Bronchial epithelial cell (primary cell): ENCODE data around the gene ARF5. TPM values are rescaled to one million over a fixed set of nuclear protein-coding genes. Genes with fewer than 3 reads are reported as not detected.
A peak's percentile ranks its signal among the peaks of the same experiment; 100 is the strongest.

Experiments used
- DNase-seq: peaks from one replicate; pipeline ENCODE4 v3.0.0-alpha.2; 2010; ENCODE audit warnings: low read depth
- FAIRE-seq: peaks from 2 replicates; lab custom pipeline; 2011; peaks lifted over from hg19 to GRCh38; lab: Jason Lieb, UNC
- H3K27me3 ChIP-seq: 2 replicates; pipeline ENCODE4 v1.5.1; 2011; ENCODE audit warnings: low read length; ENCODE audit not compliant: control insufficient read depth, insufficient read depth
- H3K36me3 ChIP-seq: 2 replicates; pipeline ENCODE4 v1.5.1; 2011; ENCODE audit warnings: low read length; ENCODE audit not compliant: control insufficient read depth, insufficient read depth
- H3K4me3 ChIP-seq: 2 replicates; pipeline ENCODE4 v1.5.1; 2011; ENCODE audit warnings: mild to moderate bottlenecking, low read depth, low read length, control low read depth
- total RNA-seq: library from RNA; depleted of rRNA; stranded (reverse); fragments of >200 nt; gene quantifications from 2 replicates; pipeline ENCODE4 v1.2.1, GENCODE V29; 2014
- TF ChIP-seq, protein P1 (sequence below): IDR thresholded peaks from 2 replicates; pipeline ENCODE4 v1.5.1; 2011; ENCODE audit warnings: mild to moderate bottlenecking, moderate library complexity, low read length, control low read depth, inconsistent platforms; ENCODE audit not compliant: insufficient read depth, severe bottlenecking

ARF5 gene
- total RNA-seq, 1 donor from 2014 or later, result 207 TPM

DNA sequence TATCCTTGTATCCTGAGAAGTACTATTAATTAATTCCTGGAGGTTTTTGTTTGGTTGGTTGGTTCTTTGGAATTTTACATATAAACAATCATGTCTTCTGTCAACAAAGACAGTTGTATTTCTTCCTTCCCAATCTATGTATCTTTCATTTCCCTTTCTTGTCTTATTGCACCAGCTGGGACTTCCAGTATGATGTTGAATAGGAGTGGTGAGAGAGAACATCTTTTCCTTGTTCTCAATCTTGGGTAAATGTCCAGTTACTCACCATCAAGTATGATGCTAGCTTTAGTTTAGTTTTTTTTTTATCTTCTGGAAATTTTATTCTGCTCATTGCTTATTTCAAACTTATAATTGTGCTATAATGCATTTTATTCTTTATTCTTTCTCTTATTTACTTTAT is 37.1 kb downstream of the ARF5 start:
- H3K27me3 ChIP-seq, result peaks cover 4% of the 10 kb centered on the region
- H3K4me3 ChIP-seq, result no peak overlapping the region
- no peak for DNase-seq
- FAIRE-seq, result no peak
- no peaks in the 10 kb centered on the region for H3K36me3 ChIP-seq
- TF ChIP-seq, protein P1, sequence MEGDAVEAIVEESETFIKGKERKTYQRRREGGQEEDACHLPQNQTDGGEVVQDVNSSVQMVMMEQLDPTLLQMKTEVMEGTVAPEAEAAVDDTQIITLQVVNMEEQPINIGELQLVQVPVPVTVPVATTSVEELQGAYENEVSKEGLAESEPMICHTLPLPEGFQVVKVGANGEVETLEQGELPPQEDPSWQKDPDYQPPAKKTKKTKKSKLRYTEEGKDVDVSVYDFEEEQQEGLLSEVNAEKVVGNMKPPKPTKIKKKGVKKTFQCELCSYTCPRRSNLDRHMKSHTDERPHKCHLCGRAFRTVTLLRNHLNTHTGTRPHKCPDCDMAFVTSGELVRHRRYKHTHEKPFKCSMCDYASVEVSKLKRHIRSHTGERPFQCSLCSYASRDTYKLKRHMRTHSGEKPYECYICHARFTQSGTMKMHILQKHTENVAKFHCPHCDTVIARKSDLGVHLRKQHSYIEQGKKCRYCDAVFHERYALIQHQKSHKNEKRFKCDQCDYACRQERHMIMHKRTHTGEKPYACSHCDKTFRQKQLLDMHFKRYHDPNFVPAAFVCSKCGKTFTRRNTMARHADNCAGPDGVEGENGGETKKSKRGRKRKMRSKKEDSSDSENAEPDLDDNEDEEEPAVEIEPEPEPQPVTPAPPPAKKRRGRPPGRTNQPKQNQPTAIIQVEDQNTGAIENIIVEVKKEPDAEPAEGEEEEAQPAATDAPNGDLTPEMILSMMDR, result no peak

DNA sequence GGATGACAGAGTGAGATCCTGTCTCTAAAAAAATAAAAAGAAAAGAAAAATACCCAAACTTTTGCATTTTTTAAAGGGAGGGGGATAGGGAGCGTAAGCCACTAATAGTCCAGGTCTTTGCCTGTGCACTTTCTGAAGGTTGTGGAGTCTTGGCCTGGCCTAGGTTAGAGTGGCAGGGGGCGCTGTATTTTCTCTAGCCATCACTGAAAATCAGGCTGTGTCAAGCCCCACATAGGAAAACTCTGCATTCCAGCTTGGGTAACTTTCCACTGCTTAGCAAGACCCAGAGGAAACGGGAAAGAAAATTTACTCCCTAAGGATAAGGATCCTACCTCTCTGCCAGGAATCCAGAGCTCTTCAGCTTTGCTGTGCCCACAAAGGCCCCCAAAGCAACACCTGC is 40.2 kb downstream of the ARF5 start:
- FAIRE-seq, result no peak
- peaks cover 2% of the 10 kb centered on the region for H3K27me3 ChIP-seq
- H3K4me3 ChIP-seq, result no peak overlapping the region
- H3K36me3 ChIP-seq, result no peaks in the 10 kb centered on the region
- TF ChIP-seq, protein P1, result no peak
- no peak for DNase-seq

DNA sequence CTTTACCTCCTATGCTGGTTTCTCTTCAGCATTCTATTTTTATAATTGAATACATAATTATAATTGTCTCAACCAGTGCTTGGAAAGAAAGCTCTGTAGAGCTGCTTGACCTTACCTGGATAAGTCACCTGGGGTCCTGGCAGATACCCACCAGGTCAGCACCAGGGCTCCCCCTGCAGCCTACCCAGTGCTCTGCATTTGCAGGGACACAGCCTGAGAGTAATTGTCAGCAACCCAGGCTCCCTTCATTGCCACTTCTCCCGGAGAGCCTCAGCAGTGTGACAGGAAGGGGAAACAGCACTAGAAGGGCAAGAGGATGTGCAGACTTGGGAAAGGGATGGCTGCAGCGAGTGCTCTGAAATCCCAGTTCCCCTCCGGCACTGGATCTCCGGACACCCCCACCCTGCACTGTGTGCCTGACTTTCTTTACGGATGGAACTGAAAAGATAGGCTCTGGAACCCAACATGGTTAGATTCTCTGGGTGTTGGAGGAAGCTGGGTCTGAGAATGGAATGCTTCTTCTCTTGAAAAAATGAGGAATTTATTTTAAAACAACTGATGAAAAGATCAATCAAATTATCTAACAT is 41.1 kb downstream of the ARF5 start:
- FAIRE-seq (no peak), DNase-seq (peak; percentile 21)
- no peaks in the 10 kb centered on the region for H3K36me3 ChIP-seq
- H3K4me3 ChIP-seq, result no peak overlapping the region
- peaks cover 2% of the 10 kb centered on the region for H3K27me3 ChIP-seq
- TF ChIP-seq, protein P1, result peak; percentile 57

DNA sequence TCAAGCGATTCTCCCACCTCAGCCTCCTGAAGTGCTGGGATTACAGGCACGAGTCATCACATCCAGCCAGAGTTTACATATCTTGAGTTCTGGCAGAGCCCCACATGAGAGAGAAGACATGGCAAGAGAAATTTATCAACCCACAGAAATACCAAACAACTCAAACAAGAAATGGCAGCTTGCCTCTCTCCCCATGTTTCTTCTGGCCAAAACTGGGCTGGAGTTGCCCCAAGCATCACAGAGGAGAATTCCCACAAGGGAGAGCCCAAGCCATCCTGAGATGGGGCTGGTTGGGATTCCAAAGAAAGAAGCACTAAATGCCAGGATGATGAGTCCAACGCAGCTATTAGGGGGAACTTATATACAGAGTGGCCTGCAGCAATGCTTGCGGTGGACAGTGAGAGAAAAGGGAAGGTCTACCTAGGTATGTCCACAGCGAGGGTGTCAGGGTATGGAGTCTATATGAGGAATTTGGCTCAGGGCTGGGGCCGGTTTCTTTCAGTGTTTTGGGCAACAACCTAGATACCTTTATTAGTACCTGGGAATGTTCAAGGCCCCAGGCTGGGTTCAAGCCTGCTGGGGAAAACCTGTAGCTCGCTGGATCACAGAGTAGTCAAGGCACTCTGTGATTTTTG is 44.2 kb downstream of the ARF5 start:
- Histone ChIP-seq H3K36me3 (no peaks in the 10 kb centered on the region), H3K4me3 (no peak overlapping the region), H3K27me3 (no peaks in the 10 kb centered on the region)
- DNase-seq (no peak), FAIRE-seq (no peak)
- TF ChIP-seq, protein P1, result no peak

DNA sequence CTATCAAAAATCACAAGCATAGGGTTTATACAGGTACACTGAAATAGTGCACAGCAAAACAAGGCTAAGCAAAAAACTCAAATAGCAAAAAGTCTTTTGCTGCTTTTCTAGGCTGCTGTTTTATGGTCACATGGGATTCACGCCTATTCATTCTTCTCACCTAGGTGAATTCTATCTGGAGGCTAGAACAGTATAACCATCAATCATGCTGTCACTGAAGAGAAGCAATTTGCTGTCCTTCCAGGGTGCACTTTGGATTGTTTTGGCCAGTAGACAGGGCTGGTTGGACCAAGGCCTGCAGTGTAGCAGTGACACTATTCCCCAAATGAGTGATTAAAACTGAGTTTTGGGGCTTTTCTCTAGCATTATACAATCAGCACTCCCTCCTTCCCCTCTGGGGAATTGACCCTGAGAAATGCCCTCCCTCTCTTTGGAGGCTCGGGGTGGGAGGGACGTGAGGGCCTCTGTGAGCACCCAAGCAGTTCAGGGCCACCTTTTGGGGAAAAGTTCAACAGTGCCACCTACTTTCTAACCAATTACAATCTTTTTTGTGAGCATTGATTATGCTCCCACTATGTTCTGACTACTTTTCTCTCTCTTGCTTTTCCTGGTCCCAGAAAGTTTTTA is 47.6 kb downstream of the ARF5 start:
- TF ChIP-seq, protein P1, result no peak
- Histone ChIP-seq H3K36me3 (no peaks in the 10 kb centered on the region), H3K27me3 (no peaks in the 10 kb centered on the region), H3K4me3 (no peak overlapping the region)
- FAIRE-seq (no peak), DNase-seq (no peak)
